A673 (cell line): Measurements from ENCODE around the gene ST7. TPM values are rescaled to one million over a fixed set of nuclear protein-coding genes. Genes with fewer than 3 reads are reported as not detected.
"Not testable (repeated sequence)": the region's sequence is repeated elsewhere in the genome, so short reads cannot be mapped to it uniquely, and the experiment has no call there.

Experiments used
- BruUV-seq: library from RNA; stranded (reverse); fragments of 400-500 nt; replicated peaks from 2 replicates; lab custom pipeline; 2021; lab: Mats Ljungman, UMichigan
- CTCF ChIA-PET: fragments of 300-600 bp; sonication (Branson Sonifier 250); formaldehyde crosslinking; loops from one replicate; lab custom pipeline; 2022; ENCODE audit warnings: antibody characterized with exemption; lab: Charles Lee
- POLR2A ChIA-PET: fragments of 300-600 bp; sonication (Branson Sonifier 250); formaldehyde crosslinking; loops from one replicate; lab custom pipeline; 2022; ENCODE audit warnings: antibody characterized with exemption; ENCODE audit not compliant: low non-redundant PET; lab: Charles Lee
- DNase-seq: peaks from one replicate; pipeline ENCODE4 v3.0.0-alpha.2; 2015; ENCODE audit warnings: low spot score
- H3K27ac ChIP-seq: fragments of 200-600 bp; sonication (generic); 2 replicates; pipeline ENCODE4 v1.5.1; 2016; ENCODE audit warnings: mixed run types, low read depth, mild to moderate bottlenecking, mixed read lengths, antibody characterized with exemption, low read length; ENCODE audit not compliant: poor library complexity, severe bottlenecking
- H3K27me3 ChIP-seq: fragments of 200-600 bp; sonication (generic); replicated peaks from 2 replicates; pipeline ENCODE4 v1.6.1; 2017; ENCODE audit warnings: mixed run types, low read depth, mild to moderate bottlenecking, mixed read lengths, antibody characterized with exemption, low read length; ENCODE audit not compliant: insufficient read depth, poor library complexity
- H3K36me3 ChIP-seq: fragments of 200-600 bp; sonication (generic); 2 replicates; pipeline ENCODE4 v1.6.1; 2016; ENCODE audit warnings: mixed run types, mild to moderate bottlenecking, mixed read lengths, antibody characterized with exemption, low read length; ENCODE audit not compliant: insufficient read depth, poor library complexity, severe bottlenecking
- H3K4me1 ChIP-seq: fragments of 200-600 bp; sonication (generic); 2 replicates; pipeline ENCODE4 v1.6.1; 2017; ENCODE audit warnings: mixed run types, mild to moderate bottlenecking, mixed read lengths, antibody characterized with exemption, low read length; ENCODE audit not compliant: insufficient read depth, poor library complexity, severe bottlenecking
- H3K4me3 ChIP-seq: fragments of 200-600 bp; sonication (generic); 2 replicates; pipeline ENCODE4 v1.5.1; 2016; ENCODE audit warnings: low read depth, mixed run types, mild to moderate bottlenecking, mixed read lengths, low read length; ENCODE audit not compliant: poor library complexity, severe bottlenecking
- H3K9me3 ChIP-seq: fragments of 200-600 bp; sonication (generic); 2 replicates; pipeline ENCODE4 v1.6.1; 2016; ENCODE audit warnings: mixed run types, low read depth, mild to moderate bottlenecking, mixed read lengths, antibody characterized with exemption, low read length; ENCODE audit not compliant: poor library complexity, severe bottlenecking
- CTCF ChIP-seq: fragments of 300-800, 200-600 bp; sonication (generic); conservative IDR thresholded peaks from 2 replicates; pipeline ENCODE4 v1.5.1; 2017; ENCODE audit warnings: low read depth, mild to moderate bottlenecking, antibody characterized with exemption, low read length, moderate library complexity, mixed read lengths
- EZH2 ChIP-seq: fragments of 200-600 bp; sonication (generic); IDR thresholded peaks from 2 replicates; pipeline ENCODE4 v1.6.1; 2017; ENCODE audit warnings: borderline replicate concordance, low read depth, mild to moderate bottlenecking, mixed read lengths, antibody characterized with exemption, low read length; ENCODE audit not compliant: poor library complexity, severe bottlenecking
- intact Hi-C: fragments of 100-400 bp; cut with micrococcal nuclease; formaldehyde crosslinking; loops from one replicate; pipeline ENCODE4 v1.10.0; 2022; ENCODE audit not compliant: unreplicated experiment
- total RNA-seq: library from RNA; stranded (reverse); gene quantifications from 2 replicates; pipeline ENCODE4 v1.2.3, GENCODE V29; 2021

Gene ST7
- total RNA-seq, 1 experiment from 2014 or later = 24.3 TPM

GRCh38 chr7:116968631-116969030 lies 15.3 kb downstream of the ST7 start:
- no peak overlapping the region for H3K4me3 ChIP-seq
- no peak overlapping the region for H3K27ac ChIP-seq
- TF ChIP-seq EZH2 (no peak), CTCF (no peak)
- BruUV-seq = no TSS peak
- peaks cover 13% of the 10 kb centered on the region for H3K4me1 ChIP-seq
- H3K36me3 ChIP-seq = no peaks in the 10 kb centered on the region
- intact Hi-C loops = no loop called here
- POLR2A ChIA-PET = no interaction called here
- CTCF ChIA-PET = no interaction called here
- DNase-seq = no peak
- H3K9me3 ChIP-seq = no peaks in the 10 kb centered on the region
- H3K27me3 ChIP-seq = no peaks in the 10 kb centered on the region

GRCh38 chr7:116969371-116969902 lies 16.1 kb downstream of the ST7 start:
- ChIA-PET CTCF (no interaction called here), POLR2A (interaction anchor here (0.5 kb wide), 1 partner anchor 101 kb away, joined by 4 read pairs; no protein-coding TSS in a partner anchor)
- no peaks in the 10 kb centered on the region for H3K9me3 ChIP-seq
- H3K4me3 ChIP-seq = no peak overlapping the region
- intact Hi-C loops = no loop called here
- no peak for TF ChIP-seq EZH2
- no peak for TF ChIP-seq CTCF
- H3K27me3 ChIP-seq = no peaks in the 10 kb centered on the region
- H3K27ac ChIP-seq = no peak overlapping the region
- no peaks in the 10 kb centered on the region for H3K36me3 ChIP-seq
- DNase-seq = no peak
- no TSS peak for BruUV-seq
- H3K4me1 ChIP-seq = peaks cover 13% of the 10 kb centered on the region

GRCh38 chr7:116970238-116970910 lies 17.1 kb downstream of the ST7 start:
- no TSS peak for BruUV-seq
- H3K4me3 ChIP-seq = no peak overlapping the region
- intact Hi-C loops = no loop called here
- H3K27me3 ChIP-seq = no peaks in the 10 kb centered on the region
- DNase-seq = no peak
- TF ChIP-seq EZH2 = no peak
- TF ChIP-seq CTCF = no peak
- POLR2A ChIA-PET = no interaction called here
- H3K27ac ChIP-seq = no peak overlapping the region
- H3K4me1 ChIP-seq = peaks cover 13% of the 10 kb centered on the region
- H3K9me3 ChIP-seq = no peaks in the 10 kb centered on the region
- CTCF ChIA-PET = no interaction called here
- H3K36me3 ChIP-seq = no peaks in the 10 kb centered on the region

- H3K9me3 ChIP-seq, H3K27me3 ChIP-seq, BruUV-seq, DNase-seq, POLR2A ChIA-PET, H3K4me3 ChIP-seq, H3K36me3 ChIP-seq, intact Hi-C loops, H3K27ac ChIP-seq, H3K4me1 ChIP-seq: not testable (repeated sequence)
- CTCF ChIA-PET = interaction anchor here (1.1 kb wide), 1 partner anchor 14 kb away, joined by 5 read pairs; no protein-coding TSS in a partner anchor
Observed at GRCh38 chr7:116971153-116971552, 17.9 kb downstream of the ST7 start.
